Measurements from ENCODE around the gene ACSS1. TPM values are rescaled to one million over a fixed set of nuclear protein-coding genes. Genes with fewer than 3 reads are reported as not detected.

ACSS1 gene
- total RNA-seq, 1 experiment from 2014 or later, result 1.5 TPM

DNA sequence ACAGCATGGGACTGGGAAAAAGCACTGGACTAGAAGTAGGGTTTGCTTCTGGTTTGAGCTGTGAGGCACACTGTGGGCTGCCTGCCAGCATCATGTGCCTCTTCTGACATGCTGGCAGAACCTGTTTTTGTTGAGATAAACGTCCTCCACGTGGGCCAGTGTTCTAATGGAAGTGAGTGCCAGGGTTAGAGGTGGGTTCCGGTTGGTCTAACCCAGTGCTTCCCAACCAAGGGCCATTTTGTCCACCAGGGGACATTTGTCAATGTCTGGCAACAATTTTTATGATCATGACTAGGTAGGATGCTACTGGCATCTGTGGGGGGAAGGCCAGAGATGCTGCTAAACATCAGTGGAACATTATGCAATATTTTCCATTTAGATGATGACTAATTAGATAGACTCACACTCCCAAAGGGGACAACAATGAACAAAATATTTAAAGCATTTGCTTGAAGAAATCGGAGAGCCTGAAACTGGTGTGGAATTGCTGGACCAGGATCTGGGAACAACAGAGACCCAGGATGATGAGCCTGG is 57.6 kb downstream of the ACSS1 start (continued):
- TF ChIP-seq, protein P1, sequence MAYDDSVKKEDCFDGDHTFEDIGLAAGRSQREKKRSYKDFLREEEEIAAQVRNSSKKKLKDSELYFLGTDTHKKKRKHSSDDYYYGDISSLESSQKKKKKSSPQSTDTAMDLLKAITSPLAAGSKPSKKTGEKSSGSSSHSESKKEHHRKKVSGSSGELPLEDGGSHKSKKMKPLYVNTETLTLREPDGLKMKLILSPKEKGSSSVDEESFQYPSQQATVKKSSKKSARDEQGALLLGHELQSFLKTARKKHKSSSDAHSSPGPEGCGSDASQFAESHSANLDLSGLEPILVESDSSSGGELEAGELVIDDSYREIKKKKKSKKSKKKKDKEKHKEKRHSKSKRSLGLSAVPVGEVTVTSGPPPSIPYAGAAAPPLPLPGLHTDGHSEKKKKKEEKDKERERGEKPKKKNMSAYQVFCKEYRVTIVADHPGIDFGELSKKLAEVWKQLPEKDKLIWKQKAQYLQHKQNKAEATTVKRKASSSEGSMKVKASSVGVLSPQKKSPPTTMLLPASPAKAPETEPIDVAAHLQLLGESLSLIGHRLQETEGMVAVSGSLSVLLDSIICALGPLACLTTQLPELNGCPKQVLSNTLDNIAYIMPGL (CRISPR knock-in tag; IDR thresholded peaks at IDR 0.05), result no peak
- TF ChIP-seq, protein P2, sequence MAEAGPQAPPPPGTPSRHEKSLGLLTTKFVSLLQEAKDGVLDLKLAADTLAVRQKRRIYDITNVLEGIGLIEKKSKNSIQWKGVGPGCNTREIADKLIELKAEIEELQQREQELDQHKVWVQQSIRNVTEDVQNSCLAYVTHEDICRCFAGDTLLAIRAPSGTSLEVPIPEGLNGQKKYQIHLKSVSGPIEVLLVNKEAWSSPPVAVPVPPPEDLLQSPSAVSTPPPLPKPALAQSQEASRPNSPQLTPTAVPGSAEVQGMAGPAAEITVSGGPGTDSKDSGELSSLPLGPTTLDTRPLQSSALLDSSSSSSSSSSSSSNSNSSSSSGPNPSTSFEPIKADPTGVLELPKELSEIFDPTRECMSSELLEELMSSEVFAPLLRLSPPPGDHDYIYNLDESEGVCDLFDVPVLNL (CRISPR knock-in tag; IDR thresholded peaks at IDR 0.05; ENCODE audit: borderline replicate concordance, low read depth), result no peak
- TF ChIP-seq PRRX2 (CRISPR knock-in tag; IDR thresholded peaks at IDR 0.05) (no peak), ZNF121 (CRISPR knock-in tag; IDR thresholded peaks at IDR 0.05) (no peak), TP53 (CRISPR knock-in tag; IDR thresholded peaks at IDR 0.05) (no peak), NFATC4 (CRISPR knock-in tag; IDR thresholded peaks at IDR 0.05) (no peak)
- TF ChIP-seq, protein P3, sequence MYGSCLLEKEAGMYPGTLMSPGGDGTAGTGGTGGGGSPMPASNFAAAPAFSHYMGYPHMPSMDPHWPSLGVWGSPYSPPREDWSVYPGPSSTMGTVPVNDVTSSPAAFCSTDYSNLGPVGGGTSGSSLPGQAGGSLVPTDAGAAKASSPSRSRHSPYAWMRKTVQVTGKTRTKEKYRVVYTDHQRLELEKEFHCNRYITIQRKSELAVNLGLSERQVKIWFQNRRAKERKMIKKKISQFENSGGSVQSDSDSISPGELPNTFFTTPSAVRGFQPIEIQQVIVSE (CRISPR knock-in tag; IDR thresholded peaks at IDR 0.05; ENCODE audit: borderline replicate concordance), result no peak

DNA sequence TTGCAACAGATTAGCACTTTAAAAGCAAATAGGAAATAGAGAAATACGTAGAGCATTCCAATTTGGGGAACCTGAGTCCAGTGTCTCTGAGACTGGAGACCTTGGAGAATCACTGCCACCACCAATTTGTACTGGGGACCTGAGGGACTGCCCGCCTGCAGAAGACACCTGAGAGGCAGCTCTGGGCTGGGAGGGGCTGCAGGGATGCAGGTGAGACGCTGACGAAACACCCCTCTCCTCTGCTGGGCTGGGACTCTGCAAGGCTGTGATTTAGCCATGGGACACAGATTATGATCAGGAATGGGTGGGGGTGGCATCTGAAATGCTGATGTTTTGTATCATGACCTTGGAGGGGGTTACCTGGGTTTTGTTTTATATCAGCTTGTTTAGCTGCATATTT is 58.4 kb downstream of the ACSS1 start:
- H3K9me3 Mint-ChIP-seq, result peaks cover 8% of the 10 kb centered on the region
- POLR2A ChIA-PET, result no interaction called here
- H3K36me3 Mint-ChIP-seq, result no peaks in the 10 kb centered on the region
- no peak overlapping the region for H3K4me3 Mint-ChIP-seq
- H3K4me1 Mint-ChIP-seq, result peaks cover 3% of the 10 kb centered on the region; the same call in 1 of the 2 replicates
- peaks cover 4% of the 10 kb centered on the region; the same call in 1 of the 2 replicates for H3K27me3 Mint-ChIP-seq (ENCODE audit: low read depth)
- no peak for DNase-seq (ENCODE audit: low spot score)
- H3K27ac Mint-ChIP-seq, result no peak overlapping the region
- CTCF ChIA-PET, result interaction anchor here (0.5 to 1.4 kb wide), 2 partner anchors 16 to 66 kb away, joined by 3 to 7 read pairs; no protein-coding TSS in a partner anchor
- ATAC-seq, result no peak
- TF ChIP-seq, protein P4, sequence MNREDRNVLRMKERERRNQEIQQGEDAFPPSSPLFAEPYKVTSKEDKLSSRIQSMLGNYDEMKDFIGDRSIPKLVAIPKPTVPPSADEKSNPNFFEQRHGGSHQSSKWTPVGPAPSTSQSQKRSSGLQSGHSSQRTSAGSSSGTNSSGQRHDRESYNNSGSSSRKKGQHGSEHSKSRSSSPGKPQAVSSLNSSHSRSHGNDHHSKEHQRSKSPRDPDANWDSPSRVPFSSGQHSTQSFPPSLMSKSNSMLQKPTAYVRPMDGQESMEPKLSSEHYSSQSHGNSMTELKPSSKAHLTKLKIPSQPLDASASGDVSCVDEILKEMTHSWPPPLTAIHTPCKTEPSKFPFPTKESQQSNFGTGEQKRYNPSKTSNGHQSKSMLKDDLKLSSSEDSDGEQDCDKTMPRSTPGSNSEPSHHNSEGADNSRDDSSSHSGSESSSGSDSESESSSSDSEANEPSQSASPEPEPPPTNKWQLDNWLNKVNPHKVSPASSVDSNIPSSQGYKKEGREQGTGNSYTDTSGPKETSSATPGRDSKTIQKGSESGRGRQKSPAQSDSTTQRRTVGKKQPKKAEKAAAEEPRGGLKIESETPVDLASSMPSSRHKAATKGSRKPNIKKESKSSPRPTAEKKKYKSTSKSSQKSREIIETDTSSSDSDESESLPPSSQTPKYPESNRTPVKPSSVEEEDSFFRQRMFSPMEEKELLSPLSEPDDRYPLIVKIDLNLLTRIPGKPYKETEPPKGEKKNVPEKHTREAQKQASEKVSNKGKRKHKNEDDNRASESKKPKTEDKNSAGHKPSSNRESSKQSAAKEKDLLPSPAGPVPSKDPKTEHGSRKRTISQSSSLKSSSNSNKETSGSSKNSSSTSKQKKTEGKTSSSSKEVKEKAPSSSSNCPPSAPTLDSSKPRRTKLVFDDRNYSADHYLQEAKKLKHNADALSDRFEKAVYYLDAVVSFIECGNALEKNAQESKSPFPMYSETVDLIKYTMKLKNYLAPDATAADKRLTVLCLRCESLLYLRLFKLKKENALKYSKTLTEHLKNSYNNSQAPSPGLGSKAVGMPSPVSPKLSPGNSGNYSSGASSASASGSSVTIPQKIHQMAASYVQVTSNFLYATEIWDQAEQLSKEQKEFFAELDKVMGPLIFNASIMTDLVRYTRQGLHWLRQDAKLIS (CRISPR knock-in tag; IDR thresholded peaks at IDR 0.05; ENCODE audit: borderline replicate concordance), result no peak
- TF ChIP-seq, protein P3 (CRISPR knock-in tag; IDR thresholded peaks at IDR 0.05; ENCODE audit: borderline replicate concordance), result no peak
- TF ChIP-seq, protein P5, sequence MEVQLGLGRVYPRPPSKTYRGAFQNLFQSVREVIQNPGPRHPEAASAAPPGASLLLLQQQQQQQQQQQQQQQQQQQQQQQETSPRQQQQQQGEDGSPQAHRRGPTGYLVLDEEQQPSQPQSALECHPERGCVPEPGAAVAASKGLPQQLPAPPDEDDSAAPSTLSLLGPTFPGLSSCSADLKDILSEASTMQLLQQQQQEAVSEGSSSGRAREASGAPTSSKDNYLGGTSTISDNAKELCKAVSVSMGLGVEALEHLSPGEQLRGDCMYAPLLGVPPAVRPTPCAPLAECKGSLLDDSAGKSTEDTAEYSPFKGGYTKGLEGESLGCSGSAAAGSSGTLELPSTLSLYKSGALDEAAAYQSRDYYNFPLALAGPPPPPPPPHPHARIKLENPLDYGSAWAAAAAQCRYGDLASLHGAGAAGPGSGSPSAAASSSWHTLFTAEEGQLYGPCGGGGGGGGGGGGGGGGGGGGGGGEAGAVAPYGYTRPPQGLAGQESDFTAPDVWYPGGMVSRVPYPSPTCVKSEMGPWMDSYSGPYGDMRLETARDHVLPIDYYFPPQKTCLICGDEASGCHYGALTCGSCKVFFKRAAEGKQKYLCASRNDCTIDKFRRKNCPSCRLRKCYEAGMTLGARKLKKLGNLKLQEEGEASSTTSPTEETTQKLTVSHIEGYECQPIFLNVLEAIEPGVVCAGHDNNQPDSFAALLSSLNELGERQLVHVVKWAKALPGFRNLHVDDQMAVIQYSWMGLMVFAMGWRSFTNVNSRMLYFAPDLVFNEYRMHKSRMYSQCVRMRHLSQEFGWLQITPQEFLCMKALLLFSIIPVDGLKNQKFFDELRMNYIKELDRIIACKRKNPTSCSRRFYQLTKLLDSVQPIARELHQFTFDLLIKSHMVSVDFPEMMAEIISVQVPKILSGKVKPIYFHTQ (CRISPR knock-in tag; IDR thresholded peaks at IDR 0.05), result no peak
- TF ChIP-seq, protein P6, sequence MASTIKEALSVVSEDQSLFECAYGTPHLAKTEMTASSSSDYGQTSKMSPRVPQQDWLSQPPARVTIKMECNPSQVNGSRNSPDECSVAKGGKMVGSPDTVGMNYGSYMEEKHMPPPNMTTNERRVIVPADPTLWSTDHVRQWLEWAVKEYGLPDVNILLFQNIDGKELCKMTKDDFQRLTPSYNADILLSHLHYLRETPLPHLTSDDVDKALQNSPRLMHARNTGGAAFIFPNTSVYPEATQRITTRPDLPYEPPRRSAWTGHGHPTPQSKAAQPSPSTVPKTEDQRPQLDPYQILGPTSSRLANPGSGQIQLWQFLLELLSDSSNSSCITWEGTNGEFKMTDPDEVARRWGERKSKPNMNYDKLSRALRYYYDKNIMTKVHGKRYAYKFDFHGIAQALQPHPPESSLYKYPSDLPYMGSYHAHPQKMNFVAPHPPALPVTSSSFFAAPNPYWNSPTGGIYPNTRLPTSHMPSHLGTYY (CRISPR knock-in tag; IDR thresholded peaks at IDR 0.05), result no peak
- TF ChIP-seq ZNF416 (CRISPR knock-in tag; IDR thresholded peaks at IDR 0.05) (no peak), SOX15 (CRISPR knock-in tag; IDR thresholded peaks at IDR 0.05) (no peak), RELA (CRISPR knock-in tag; IDR thresholded peaks at IDR 0.05; ENCODE audit: borderline replicate concordance) (no peak)
- TF ChIP-seq, protein P7, sequence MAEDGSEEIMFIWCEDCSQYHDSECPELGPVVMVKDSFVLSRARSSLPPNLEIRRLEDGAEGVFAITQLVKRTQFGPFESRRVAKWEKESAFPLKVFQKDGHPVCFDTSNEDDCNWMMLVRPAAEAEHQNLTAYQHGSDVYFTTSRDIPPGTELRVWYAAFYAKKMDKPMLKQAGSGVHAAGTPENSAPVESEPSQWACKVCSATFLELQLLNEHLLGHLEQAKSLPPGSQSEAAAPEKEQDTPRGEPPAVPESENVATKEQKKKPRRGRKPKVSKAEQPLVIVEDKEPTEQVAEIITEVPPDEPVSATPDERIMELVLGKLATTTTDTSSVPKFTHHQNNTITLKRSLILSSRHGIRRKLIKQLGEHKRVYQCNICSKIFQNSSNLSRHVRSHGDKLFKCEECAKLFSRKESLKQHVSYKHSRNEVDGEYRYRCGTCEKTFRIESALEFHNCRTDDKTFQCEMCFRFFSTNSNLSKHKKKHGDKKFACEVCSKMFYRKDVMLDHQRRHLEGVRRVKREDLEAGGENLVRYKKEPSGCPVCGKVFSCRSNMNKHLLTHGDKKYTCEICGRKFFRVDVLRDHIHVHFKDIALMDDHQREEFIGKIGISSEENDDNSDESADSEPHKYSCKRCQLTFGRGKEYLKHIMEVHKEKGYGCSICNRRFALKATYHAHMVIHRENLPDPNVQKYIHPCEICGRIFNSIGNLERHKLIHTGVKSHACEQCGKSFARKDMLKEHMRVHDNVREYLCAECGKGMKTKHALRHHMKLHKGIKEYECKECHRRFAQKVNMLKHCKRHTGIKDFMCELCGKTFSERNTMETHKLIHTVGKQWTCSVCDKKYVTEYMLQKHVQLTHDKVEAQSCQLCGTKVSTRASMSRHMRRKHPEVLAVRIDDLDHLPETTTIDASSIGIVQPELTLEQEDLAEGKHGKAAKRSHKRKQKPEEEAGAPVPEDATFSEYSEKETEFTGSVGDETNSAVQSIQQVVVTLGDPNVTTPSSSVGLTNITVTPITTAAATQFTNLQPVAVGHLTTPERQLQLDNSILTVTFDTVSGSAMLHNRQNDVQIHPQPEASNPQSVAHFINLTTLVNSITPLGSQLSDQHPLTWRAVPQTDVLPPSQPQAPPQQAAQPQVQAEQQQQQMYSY (CRISPR knock-in tag; IDR thresholded peaks at IDR 0.05), result no peak

All from WTC11 (cell line).